Keratinocyte (primary cell): ENCODE measurements around the gene DENND5B. TPM values are rescaled to one million over a fixed set of nuclear protein-coding genes. Genes with fewer than 3 reads are reported as not detected.

Source experiments
- DNase-seq: peaks from one replicate; pipeline ENCODE4 v3.0.0-alpha.2; 2011; ENCODE audit warnings: low read depth, missing footprints, low spot score
- FAIRE-seq: peaks from 2 replicates; lab custom pipeline; 2011; peaks lifted over from hg19 to GRCh38; lab: Jason Lieb, UNC
- H2AFZ ChIP-seq: 2 replicates; pipeline ENCODE4 v1.6.0; 2012; ENCODE audit warnings: low read length, control low read depth, inconsistent platforms; ENCODE audit not compliant: control insufficient read depth
- H3K27ac ChIP-seq: 2 replicates; pipeline ENCODE4 v1.5.1; 2011; ENCODE audit warnings: low read length; ENCODE audit not compliant: control insufficient read depth, insufficient read depth
- H3K27me3 ChIP-seq: 3 replicates; pipeline ENCODE4 v1.6.0; 2011; ENCODE audit warnings: low read length; ENCODE audit not compliant: control insufficient read depth, insufficient read depth; ENCODE audit errors: extremely low read depth
- H3K36me3 ChIP-seq, 2 experiments: 2 replicates in 1 of 2; 3 replicates in 1 of 2; pipeline ENCODE4 v1.5.1; 2011; ENCODE audit warnings: low read length in 2 of 2, mild to moderate bottlenecking in 1 of 2; ENCODE audit not compliant: control insufficient read depth in 2 of 2, insufficient read depth in 2 of 2; ENCODE audit errors: extremely low read depth in 1 of 2
- H3K4me1 ChIP-seq: 3 replicates; pipeline ENCODE4 v1.5.1; 2011; ENCODE audit warnings: low read length; ENCODE audit not compliant: control insufficient read depth, insufficient read depth; ENCODE audit errors: extremely low read depth
- H3K4me2 ChIP-seq: 3 replicates; pipeline ENCODE4 v1.6.0; 2011; ENCODE audit warnings: low read depth, low read length; ENCODE audit not compliant: control insufficient read depth, insufficient read depth; ENCODE audit errors: extremely low read depth
- H3K4me3 ChIP-seq, 3 experiments: fragments of 200-600 bp in 1 of 3; sonication (generic) in 1 of 3; 2 replicates in 2 of 3; 3 replicates in 1 of 3; pipeline ENCODE4 v1.5.1; 2011 to 2016; ENCODE audit warnings: low read length in 3 of 3, mild to moderate bottlenecking in 3 of 3, control low read depth in 2 of 3, inconsistent platforms in 1 of 3, low read depth in 1 of 3, mixed read lengths in 1 of 3, mixed run types in 1 of 3, moderate library complexity in 1 of 3; ENCODE audit not compliant: control insufficient read depth in 2 of 3, insufficient read depth in 2 of 3; ENCODE audit errors: extremely low read depth in 1 of 3
- H3K79me2 ChIP-seq: 2 replicates; pipeline ENCODE4 v1.6.0; 2012; ENCODE audit warnings: low read length; ENCODE audit not compliant: control insufficient read depth, insufficient read depth
- H3K9ac ChIP-seq: 3 replicates; pipeline ENCODE4 v1.6.0; 2011; ENCODE audit warnings: low read length; ENCODE audit not compliant: control insufficient read depth, insufficient read depth; ENCODE audit errors: extremely low read depth
- H3K9me1 ChIP-seq: 3 replicates; pipeline ENCODE4 v1.6.0; 2011; ENCODE audit warnings: low read length; ENCODE audit not compliant: control insufficient read depth, insufficient read depth; ENCODE audit errors: extremely low read depth
- H3K9me3 ChIP-seq: 2 replicates; pipeline ENCODE4 v1.5.1; 2012; ENCODE audit warnings: low read depth, low read length; ENCODE audit not compliant: control insufficient read depth
- H4K20me1 ChIP-seq: 3 replicates; pipeline ENCODE4 v1.6.0; 2011; ENCODE audit warnings: low read length; ENCODE audit not compliant: control insufficient read depth, insufficient read depth; ENCODE audit errors: extremely low read depth
- CTCF ChIP-seq, 3 experiments: IDR thresholded peaks in 1 of 3; conservative IDR thresholded peaks in 1 of 3; optimal IDR thresholded peaks in 1 of 3; 2 replicates in 2 of 3; 3 replicates in 1 of 3; pipeline versions ENCODE3 to v1.5.1; 2011; ENCODE audit warnings: low read length in 3 of 3, mild to moderate bottlenecking in 3 of 3, moderate library complexity in 2 of 3, control low read depth in 1 of 3, inconsistent platforms in 1 of 3; ENCODE audit not compliant: insufficient read depth in 2 of 3; ENCODE audit errors: extremely low read depth in 1 of 3
- EZH2 ChIP-seq: IDR thresholded peaks from one replicate; pipeline ENCODE4 v1.6.1; 2012; ENCODE audit warnings: inconsistent platforms, mild to moderate bottlenecking, low read length, moderate library complexity
- dilution Hi-C: fragments of 300-500 bp; cut with MboI; formaldehyde crosslinking; loops from one replicate; pipeline ENCODE4 v1.7.0; 2020; ENCODE audit warnings: low sequenced_read_pairs; ENCODE audit not compliant: extremely low pct_ligation_motif_present
- polyA plus RNA-seq, 5 experiments: library from polyadenylated mRNA; depleted of rRNA in 3 of 5; stranded (reverse) in 3 of 5; stranded (forward) in 1 of 5; unstranded in 1 of 5; fragments of >200 nt; gene quantifications; 1 replicate in 1 of 5; 2 replicates in 3 of 5; 3 replicates in 1 of 5; pipeline versions ENCODE4 v1.2.1 to v1.2.3, GENCODE V29; 2011 to 2012; ENCODE audit warnings: missing spikeins in 2 of 5, low read depth in 1 of 5, low replicate concordance in 1 of 5

The DENND5B gene
- polyA plus RNA-seq, 1 donor (not counting 4 experiments of a cell fraction or from before 2014, with no cell fraction given) = 4.7 TPM

GRCh38 chr12:31517994-31518393 is 72.9 kb downstream of the DENND5B start:
- Histone ChIP-seq H3K9me1 (no peaks in the 10 kb centered on the region), H3K9me3 (no peaks in the 10 kb centered on the region), H2AFZ (no peak overlapping the region), H3K4me1 (peaks cover 39% of the 10 kb centered on the region), H3K4me2 (peak overlapping the region; percentile 61), H3K79me2 (no peaks in the 10 kb centered on the region), H3K9ac (peak overlapping the region; percentile 71), H3K36me3 (no peaks in the 10 kb centered on the region), H3K4me3 (no peak overlapping the region), H3K27ac (peak overlapping the region; percentile 94), H3K27me3 (no peaks in the 10 kb centered on the region), H4K20me1 (no peaks in the 10 kb centered on the region)
- dilution Hi-C loops = no loop called here
- TF ChIP-seq EZH2 (no peak), CTCF (optimal IDR thresholded peaks at IDR 0.05 in 1 of 3, IDR thresholded peaks at IDR 0.05 in 1 of 3, conservative IDR thresholded peaks at IDR 0.05 in 1 of 3; ENCODE audit: extremely low read depth in 1 of 3, insufficient read depth in 2 of 3, low read length in 3 of 3) (no peak)
- DNase-seq (no peak), FAIRE-seq (peak; percentile 69)

DNA sequence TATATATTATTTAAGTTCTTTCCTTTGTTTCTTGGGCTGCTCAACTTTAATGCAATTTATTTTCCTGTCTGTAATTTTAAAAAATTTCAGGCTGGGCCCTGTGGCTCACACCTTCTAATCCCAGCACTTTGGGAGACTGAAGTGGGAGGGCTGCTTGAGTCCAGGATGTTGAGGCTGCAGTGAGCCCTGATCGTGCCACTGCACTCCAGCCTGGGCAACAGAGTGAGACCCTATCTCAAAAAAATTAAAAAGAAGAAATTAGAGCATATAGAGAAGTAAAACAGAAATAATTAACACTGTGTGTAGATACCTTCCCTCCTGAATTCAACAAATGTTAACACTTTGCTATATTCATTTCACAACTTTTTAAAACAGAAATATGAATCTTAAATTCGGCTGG is 74.2 kb downstream of the DENND5B start:
- FAIRE-seq (no peak), DNase-seq (no peak)
- dilution Hi-C loops = no loop called here
- TF ChIP-seq EZH2 (no peak), CTCF (optimal IDR thresholded peaks at IDR 0.05 in 1 of 3, IDR thresholded peaks at IDR 0.05 in 1 of 3, conservative IDR thresholded peaks at IDR 0.05 in 1 of 3; ENCODE audit: extremely low read depth in 1 of 3, insufficient read depth in 2 of 3, low read length in 3 of 3) (no peak)
- Histone ChIP-seq H3K9me3 (no peaks in the 10 kb centered on the region), H4K20me1 (no peaks in the 10 kb centered on the region), H3K4me3 (no peak overlapping the region), H3K79me2 (no peaks in the 10 kb centered on the region), H3K27ac (peak overlapping the region; percentile 94), H3K9me1 (no peaks in the 10 kb centered on the region), H3K36me3 (no peaks in the 10 kb centered on the region), H2AFZ (no peak overlapping the region), H3K27me3 (no peaks in the 10 kb centered on the region), H3K4me2 (no peak overlapping the region), H3K9ac (no peak overlapping the region), H3K4me1 (peaks cover 39% of the 10 kb centered on the region)
